Smooth muscle cell of the umbilical artery (primary cell): ENCODE results near the gene ADCYAP1R1. TPM values are rescaled to one million over a fixed set of nuclear protein-coding genes. Genes with fewer than 3 reads are reported as not detected.

Experiments used
- total RNA-seq: library from RNA; depleted of rRNA; stranded (reverse); fragments of >200 nt; gene quantifications from 2 replicates; pipeline ENCODE4 v1.2.3, GENCODE V29; 2014

The ADCYAP1R1 gene
- not detected in 2 replicates for total RNA-seq

GRCh38 chr7:31051598-31052486 is at the start of gene ADCYAP1R1:
ADCYAP1R1 (plus strand) TSS chr7:31052308; CDS start chr7:31063265, 10,957 bp downstream.

Other genes starting within 250 kb of the ADCYAP1R1 start
- gene AQP1, start 140.5 kb upstream of the ADCYAP1R1 start, total RNA-seq, result 19.5 and 27.0 TPM in 2 replicates
- gene GHRHR, start 88.4 kb upstream of the ADCYAP1R1 start, total RNA-seq, result not detected in 2 replicates